Stromal cell of bone marrow (primary cell): ENCODE results near the gene IGLL5.

Source experiments
- DNase-seq: peaks from one replicate; pipeline ENCODE4 v3.0.0-alpha.2; 2012; ENCODE audit warnings: low read depth

Gene IGLL5

DNA sequence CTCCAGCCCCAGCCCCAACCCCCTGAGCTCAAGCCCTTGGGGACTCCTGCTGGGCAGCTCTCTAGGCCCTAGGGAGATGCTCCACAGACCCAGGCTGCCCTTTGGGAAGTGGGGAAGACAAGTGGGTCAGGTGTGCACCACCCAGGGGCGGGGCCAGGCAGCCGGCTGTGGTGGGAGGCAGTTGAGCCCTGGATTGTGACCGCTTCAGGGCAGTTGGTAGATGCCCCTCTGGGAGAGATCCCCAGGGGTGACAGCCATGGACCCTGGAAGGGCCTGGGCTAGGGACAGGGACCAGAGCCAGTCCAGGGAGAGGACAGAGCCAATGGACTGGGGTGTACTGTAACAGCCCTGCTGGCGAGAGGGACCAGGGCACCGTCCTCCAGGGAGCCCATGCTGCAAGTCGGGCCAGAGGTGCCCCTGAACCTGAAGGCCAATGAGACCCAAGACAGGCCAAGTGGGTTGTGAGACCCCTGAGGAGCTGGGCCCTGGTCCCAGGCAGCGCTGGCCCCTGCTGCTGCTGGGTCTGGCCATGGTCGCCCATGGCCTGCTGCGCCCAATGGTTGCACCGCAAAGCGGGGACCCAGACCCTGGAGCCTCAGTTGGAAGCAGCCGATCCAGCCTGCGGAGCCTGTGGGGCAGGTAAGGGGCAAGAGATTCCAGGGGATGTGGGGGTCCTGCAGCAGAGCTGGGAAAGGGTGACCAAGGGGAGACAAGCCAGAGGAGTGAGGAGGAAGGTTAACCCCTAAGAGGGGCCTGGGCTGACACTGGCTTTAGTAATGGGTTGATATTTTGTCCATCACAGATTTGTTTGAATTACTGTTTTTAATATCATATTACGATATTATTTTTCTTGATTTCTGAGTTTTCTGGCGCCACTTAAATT lies at the start of gene IGLL5:
TSS of gene IGLL5 (plus strand) at position 196 of the 883 bp plus-strand sequence. CDS start at position 434, 238 bp downstream.
- no peak for DNase-seq

DNA sequence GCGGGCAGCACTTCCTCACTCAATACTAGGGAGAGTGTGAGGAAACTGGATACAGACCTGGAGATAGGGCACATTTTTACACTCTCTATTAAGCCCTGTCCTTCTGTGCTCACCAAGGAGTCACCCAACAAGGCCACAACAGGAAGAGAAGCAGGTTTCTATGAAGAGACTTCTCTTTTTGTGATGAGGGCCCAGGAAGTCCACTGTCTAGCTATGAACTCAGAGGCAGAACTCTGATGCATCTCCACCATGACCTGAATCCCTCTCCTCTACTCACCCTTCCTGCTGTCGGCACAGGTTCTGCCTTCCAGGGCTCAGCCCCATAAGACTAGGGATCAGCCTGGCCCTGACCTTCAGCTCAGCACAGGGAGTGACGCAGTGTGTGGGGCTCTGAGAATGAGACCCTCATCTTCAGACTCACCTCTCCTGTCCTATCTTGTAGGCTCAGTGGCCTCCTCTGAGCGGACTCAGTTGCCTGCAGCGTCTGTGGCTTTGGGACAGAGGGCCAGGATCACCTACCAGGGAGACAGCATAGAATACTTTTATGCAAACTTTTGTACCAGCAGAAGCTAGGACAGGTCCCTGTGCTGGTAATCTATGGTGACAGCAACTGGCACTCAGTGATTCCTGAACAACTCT lies 49.3 kb upstream of the IGLL5 start:
- no peak for DNase-seq

DNA sequence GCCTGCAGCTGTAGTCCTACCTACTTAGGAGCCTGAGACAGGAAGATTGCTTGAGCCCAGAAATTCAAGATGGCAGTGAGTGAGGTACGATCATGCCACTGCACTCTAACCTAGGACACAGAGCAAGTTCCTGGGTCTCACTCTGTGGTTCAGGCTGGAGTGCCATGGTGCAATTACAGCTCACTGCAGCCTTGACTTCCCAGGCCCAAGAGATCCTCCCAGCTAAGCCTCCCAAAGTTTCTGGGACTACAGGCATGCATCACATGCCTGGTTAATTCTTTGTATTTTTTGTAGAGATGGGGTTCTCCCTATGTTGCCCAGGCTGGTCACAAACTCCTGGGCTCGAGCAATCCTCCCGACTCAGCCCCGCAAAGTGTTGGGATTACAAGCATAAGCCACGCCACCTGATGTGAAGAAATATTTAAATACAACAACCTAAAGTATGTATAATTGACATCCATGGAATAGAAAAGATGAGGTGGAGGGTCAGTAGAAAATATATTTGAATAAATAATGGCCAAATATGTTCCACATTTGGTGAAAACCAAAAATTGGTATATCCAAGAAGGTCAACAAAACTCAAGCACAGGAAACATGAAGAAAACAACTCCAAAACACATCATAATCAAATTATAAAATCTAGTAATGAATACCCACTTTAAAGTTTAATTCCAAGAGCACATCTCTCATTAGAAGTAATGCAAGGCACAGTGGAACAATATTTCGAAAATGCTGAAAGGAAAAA lies 47.9 kb upstream of the IGLL5 start:
- DNase-seq: no peak

DNA sequence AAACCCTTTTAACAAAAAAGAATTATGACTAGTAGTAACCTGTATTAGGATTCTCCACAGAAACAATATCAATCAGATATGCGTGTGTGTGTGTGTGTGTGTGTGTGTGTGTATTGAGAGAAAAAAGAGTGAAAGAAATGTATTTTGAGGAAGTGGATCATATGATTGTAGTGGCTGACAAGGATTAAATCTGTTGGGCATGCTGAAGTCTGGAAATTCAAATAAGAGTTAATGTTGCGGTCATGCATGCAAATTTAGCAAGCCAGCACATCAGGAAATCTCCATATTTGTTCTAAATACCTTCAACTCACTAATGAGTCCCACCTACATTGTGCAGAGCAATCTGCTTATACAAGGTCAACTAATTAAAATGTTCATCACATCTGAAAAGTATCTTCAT lies 46.8 kb upstream of the IGLL5 start:
- DNase-seq: no peak

DNA sequence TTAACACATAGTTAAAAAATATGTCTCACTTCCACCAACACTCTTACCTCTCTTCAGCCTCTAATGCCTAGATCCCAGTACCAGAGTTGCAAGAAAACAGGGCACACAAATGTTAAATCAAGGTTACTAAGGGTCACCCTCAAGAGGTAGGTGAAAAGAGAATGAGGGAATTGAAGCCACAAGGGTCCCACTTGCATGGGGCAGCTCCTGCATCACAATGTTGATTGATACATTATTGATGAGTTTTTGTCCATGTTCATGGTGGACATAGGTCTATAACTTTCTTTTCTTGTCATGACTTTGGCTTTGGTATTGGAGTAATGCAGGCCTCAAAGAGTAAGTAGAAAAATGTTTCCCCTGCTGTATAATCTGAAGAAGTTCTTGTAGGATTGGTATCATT lies 46.0 kb upstream of the IGLL5 start:
- DNase-seq: no peak

DNA sequence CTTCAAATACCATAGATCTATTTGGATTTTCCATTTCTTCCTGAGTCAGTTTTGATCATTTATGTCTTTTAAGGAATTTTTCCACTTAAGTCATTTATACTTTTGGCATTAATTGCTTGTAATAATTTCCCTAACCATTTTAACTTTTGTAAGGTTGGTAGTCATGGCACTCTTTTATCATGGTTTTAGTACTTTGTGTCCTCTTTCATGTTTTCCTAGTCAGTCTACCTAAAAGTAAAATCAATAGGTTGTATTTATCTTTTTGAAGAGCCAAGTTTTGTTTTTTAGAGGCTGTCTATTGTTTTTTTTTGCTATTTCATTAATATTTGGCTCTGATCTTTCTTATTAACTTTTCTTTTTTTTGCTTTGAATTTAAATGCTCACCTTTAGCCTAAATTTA lies 45.5 kb upstream of the IGLL5 start:
- no peak for DNase-seq

DNA sequence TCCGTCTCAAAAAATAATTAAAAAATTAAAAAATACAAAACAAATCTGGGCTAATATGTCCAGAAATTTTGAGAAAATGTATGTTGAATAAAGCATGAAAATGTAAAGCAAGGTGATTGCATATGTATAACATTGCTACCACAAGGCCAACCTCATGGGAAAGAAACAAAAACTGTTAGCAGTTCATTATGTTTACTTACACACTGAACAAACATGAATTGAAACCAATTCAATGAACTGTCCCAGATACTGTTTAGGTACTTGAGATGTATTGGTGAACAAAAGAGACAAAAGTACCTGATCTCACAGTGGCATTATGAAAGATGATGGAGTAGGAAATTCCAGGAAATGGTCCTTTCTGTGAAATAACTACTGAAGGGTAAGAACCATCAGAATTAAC lies 43.8 kb upstream of the IGLL5 start:
- DNase-seq: no peak

DNA sequence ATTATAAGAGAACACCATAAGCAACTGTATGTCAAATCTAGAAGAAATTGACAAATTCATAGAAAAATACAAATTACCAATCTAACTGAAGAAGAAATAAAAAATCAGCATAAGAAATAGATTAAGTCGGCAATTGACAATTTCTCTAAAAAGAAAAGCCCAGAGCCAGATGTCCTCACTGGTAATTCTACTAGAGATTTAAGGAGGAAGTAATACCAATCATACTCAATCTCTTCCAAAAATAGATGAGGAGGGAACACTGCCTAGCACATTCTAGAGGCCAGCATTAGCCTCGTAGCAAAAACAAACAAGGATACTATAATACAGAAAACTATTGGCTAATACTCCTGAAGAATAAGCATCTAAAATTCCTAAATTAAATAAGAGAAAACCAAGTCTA lies 40.4 kb upstream of the IGLL5 start:
- no peak for DNase-seq

DNA sequence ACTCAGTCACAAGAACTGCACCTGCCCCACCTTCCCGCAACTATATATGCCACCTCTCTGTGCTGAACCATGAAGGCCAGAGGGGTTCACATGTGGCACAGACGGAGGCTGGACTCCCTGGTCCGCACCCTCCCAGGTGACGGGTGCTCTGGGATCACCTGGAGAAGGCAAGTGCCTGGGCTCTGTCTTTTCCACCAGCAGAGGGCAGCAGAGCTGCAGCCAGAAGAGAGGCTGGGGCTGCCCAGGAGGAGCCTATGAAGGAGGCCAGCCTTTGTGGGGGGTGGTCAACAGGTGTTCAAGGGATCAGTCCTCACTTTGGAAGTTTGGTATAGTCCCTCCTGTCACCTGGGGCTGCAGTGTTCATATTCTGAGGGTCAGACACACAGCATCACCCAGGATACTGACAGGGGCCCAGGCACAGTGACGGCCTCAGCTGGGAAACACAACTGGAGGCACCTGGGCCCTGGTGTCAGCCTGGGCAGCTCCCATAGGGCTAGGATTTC lies 39.2 kb upstream of the IGLL5 start:
- DNase-seq: peak; percentile 13

DNA sequence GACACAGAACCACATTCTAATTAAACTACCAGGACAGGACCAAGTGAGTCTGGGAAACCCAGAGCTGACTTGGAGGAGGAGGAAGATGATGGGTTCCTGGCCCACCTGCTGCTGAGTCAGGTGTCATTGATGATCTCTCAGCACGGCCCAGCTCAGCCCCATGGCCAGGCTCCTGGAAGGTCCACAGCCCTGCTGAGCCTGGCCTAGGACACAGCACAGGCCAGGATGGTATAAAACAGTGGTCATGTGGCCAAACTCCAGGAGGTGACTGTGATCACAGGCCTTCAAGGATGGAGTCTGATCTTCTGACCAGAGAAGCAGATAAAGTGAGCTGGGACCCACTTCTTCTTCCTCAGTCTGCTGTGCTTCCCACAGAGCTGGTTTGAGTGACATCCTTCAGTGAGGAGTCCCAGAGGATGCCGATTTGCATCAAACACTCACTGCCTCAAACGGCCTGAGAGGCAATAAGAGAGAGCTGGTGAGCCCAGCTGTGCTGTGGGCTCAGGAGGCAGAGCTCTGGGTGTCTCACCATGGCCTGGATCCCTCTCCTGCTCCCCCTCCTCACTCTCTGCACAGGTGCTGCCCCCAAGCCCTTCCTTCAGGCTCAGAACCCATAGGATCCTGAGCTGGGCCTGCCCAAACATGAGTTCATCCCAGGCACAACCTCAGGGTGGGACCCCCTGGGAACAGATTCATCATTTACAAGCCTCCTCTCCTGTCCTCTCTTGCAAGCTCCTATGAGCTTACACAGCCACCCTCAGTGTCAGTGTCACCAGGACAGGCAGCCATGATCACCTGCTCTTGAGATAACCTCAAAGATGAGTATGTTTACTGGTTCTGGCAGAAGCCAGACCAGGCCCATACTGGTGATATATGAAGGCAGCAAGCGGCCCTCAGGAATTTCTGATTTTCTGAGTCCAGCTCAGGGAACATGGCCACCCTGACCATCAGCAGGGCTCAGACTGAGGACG lies 37.7 kb upstream of the IGLL5 start:
- DNase-seq: no peak

DNA sequence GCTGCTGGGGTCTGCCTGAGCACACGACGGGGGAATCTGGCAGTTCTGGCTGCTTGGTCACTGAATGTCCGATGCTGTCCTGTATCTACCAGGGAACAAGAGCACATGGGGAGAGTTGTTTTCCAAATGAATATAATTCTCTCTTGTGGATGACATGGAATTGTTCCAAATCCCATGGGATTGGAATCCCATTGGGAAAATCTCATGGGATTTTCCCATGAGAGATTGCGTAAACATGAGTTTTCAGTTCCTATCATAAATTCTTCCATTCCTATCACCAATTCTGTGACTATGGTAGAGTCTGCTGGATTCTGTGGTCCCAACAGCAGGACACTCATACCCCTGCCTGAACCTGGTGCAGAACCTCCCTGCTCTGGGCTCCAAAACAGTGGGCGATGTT lies 35.6 kb upstream of the IGLL5 start:
- DNase-seq: no peak

DNA sequence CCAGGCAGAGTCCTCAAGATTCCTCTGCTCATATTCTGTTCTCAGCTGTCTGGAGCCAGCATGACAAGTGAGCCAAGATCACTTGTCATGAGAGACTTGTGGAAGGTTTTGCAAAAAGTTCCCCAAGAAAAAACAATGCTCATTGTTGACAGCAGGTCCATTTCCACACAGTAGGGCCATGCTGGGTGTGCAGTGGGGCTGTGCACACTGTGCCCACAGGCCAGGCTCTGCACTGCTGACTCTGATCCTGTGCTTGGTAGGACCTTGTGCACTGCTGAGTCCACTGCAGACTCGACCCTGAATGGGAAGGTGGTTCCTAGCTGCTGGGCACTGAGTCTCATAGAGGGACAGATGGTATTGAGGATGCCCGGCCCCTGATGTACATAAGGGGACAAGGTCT lies 33.9 kb upstream of the IGLL5 start:
- DNase-seq: no peak

DNA sequence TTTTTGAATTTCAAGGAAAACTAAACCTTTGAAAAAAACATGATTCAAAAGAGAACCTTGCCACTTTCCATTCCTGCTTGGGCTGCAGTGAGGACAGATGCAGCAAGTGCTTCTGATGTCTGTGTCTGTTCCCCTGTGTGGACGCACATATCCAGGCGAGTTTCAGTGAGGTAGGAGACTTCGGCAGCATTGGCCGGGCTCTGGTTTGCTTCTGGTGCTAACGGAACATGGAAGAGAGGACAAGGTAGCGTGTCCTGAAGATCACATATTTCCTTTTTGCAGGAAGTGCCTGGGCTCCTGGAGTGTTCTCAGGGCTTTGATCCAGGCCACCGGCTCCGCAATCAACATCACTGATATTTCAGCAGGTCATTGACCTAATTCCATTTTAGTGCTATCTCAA lies 33.1 kb upstream of the IGLL5 start:
- DNase-seq: no peak

DNA sequence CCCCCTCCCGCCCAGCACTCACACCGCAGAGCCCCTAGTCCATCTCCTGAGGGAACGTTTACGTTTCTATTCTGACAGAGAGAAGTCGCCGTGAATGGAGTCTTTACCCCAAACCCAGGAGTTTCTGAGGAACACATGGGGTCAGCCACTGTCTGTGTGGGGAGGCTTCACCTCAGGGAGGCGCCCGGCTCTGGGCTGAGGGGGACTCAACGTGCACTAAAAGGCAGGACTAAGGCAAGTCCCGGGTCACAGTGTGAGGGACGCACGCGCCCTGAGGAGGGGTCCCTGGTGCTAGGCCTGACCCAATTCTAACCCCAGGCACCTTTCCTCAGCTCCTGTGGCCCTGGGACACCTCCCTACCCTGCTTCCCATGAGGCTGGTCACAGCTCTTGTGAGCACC lies 32.5 kb upstream of the IGLL5 start:
- DNase-seq: no peak

DNA sequence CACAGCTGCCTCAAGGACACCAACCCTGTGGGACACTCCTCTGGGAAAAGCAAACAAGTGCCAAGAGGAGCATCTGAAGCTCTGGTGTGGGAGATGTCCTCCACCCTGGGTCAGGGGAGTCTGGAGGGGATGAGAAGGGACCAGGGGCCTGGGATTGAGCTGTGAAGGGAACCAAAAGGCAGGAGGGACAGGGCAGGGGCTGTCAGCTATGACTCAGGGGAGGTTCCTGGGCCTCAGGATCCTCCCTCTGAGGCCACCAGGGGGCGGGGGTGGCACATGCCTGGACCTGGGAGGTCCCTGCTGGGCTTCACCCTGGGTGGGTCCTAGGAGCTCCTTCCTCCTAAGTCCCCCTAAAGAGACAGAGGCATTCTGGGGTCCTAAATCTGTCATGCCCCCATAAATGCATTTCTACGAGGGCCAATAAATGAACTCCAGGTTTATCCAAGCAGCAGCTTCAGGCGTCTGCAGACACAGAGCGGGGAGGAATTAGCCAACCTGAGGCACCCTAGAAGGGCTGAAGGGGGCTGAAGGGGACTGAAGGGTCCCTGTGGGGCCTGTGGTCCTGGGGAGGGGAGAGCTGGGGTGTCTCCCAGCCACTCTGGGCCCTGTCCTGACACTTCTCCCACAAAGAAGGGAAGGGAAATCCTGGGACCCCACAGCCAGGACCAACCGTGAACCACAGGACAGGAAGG lies 31.9 kb upstream of the IGLL5 start:
- no peak for DNase-seq

DNA sequence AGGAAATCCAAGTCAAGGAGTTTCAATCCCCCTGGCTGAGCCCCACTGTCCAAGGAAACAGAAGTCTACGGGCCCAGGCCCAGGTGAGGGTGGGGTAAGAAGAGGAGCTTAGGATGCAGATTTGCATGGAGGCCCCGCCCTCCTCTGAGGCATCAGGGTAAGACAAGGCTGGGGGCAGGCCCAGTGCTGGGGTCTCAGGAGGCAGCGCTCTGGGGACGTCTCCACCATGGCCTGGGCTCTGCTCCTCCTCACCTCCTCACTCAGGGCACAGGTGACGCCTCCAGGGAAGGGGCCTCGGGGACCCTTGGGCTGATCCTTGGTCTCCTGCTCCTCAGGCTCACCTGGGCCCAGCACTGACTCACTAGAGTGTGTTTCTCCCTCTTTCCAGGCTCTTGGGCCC lies 31.3 kb upstream of the IGLL5 start:
- no peak for DNase-seq

DNA sequence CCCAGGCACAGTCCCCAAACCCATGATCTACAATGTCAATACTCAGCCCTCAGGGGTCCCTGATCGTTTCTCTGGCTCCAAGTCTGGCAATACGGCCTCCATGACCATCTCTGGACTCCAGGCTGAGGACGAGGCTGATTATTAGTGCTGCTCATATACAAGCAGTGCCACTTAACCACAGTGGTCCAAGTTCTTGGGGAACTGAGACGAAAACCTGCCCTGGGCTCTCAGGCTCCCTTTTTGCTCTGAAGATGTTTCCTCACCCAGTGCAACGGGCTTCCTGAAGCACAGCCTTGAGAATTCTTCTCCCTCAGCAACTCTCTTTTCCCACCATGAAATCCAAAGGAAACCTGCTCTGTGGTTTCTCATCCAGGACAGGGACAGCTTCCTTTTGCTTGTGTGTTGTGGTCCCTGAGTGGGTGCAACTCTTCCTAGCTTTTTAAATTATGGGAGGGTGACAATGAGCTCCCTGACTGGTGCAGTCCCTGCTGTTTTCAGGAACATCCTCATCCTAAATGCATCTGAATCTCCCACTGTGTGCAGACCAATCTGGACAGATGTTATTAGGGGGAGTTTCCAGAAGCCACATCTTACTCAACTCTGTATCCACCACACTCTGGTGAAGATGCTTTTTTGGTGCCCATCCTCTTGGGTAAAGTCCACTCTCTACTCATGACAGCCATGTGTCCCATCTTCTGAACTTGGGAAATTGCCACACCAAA lies 30.6 kb upstream of the IGLL5 start:
- no peak for DNase-seq

DNA sequence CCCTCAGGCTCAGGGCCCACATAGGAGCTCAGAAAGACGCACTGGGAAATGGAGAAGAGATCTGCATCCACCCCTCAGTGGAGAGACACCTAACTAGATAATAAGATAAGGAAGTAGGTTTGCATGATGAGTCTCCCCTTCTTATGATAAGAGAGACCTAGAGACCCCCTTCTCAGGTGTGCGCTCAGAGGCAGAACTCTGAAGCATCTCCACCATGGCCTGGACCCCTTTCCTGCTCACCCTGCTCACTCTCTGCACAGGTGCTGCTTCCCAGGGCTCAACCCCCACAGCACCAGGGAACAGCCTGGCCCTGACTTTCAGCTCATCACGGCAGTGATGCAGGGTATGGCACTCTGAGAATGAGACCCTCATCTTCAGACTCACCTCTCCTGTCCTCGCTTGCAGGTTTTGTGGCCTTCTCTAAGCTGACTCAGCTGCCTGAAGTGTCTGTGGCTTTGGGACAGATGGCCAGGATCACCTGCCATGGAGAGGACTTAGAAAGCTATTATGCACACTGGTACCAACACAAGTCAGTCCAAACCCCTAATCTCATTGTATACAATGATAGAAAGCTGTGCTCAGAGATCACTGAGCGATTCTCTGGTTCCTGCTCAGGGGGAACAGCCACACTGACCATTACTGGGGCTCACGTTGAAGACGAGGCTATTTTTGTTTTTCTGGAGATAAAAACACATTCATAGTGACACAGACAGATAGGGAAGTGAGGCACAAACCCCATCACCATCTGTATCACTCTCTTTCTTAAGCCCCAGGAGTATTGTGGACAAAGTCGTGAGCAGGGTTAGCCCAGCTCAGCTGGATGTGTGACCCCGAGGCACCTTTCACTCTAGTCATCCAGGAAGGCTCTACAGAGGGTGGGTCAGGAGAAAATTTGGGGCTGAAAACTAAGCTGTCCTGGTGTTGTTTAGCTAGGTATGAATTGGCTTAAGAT lies 29.7 kb upstream of the IGLL5 start:
- DNase-seq: no peak

DNA sequence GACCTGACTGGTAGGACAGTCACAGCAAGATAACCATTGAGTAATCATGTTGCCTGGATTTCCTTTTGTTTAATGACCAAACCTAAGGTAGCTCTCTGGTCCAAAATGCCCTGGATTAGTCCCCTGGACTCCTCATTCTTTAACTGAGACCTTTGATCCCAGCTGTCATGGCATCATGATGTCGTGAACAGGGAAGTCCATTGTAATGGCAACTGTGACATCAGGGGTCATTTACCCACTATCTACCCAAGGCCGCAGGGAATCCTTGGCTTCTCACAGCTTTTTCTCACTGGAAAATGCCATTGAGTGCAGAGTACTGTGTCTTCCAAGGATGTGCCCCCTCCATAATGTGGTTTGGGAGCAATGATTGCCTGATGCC lies 29.1 kb upstream of the IGLL5 start:
- DNase-seq: no peak
